ENCODE data around the gene LY6G6F.

Gene LY6G6F

GRCh38 chr6:31725502-31726350, 19.1 kb downstream of the LY6G6F start:
- no peak for DNase-seq

- DNase-seq, result no peak
Observed at GRCh38 chr6:31727034-31727716, 20.5 kb downstream of the LY6G6F start.

- no peak for DNase-seq
Observed at GRCh38 chr6:31727717-31728671, 21.3 kb downstream of the LY6G6F start.

GRCh38 chr6:31728767-31729514, 22.3 kb downstream of the LY6G6F start, which contains the start of gene DDAH2:
DDAH2 (minus strand) TSS chr6:31729299; CDS start chr6:31729161, 138 bp downstream.
- no peak for DNase-seq

- peak; percentile 86 for DNase-seq
Observed at GRCh38 chr6:31729515-31729978, 22.9 kb downstream of the LY6G6F start.

- DNase-seq, result peak; percentile 78
Observed at GRCh38 chr6:31729979-31730630, 23.4 kb downstream of the LY6G6F start.

- DNase-seq, result no peak
Observed at GRCh38 chr6:31730631-31731086, 24.0 kb downstream of the LY6G6F start.

GRCh38 chr6:31732029-31732428, 25.4 kb downstream of the LY6G6F start:
- DNase-seq, result no peak

GRCh38 chr6:31733734-31734133, 27.1 kb downstream of the LY6G6F start:
- DNase-seq, result no peak

GRCh38 chr6:31734247-31734820, 27.7 kb downstream of the LY6G6F start:
- no peak for DNase-seq

GRCh38 chr6:31734821-31735406, 28.2 kb downstream of the LY6G6F start:
- DNase-seq, result peak; percentile 62

- DNase-seq, result peak; percentile 82
Observed at GRCh38 chr6:31736021-31736767, 29.5 kb downstream of the LY6G6F start, which contains the start of gene CLIC1. CLIC1 (minus strand) TSS chr6:31736530; CDS start chr6:31736300, 230 bp downstream.

- no peak for DNase-seq
Observed at GRCh38 chr6:31736768-31737314, 30.2 kb downstream of the LY6G6F start.

GRCh38 chr6:31737315-31737990, 30.8 kb downstream of the LY6G6F start:
- DNase-seq, result no peak

GRCh38 chr6:31737991-31738979, 31.6 kb downstream of the LY6G6F start:
- peak; percentile 55 for DNase-seq

GRCh38 chr6:31739639-31740396, 33.2 kb downstream of the LY6G6F start, which contains the start of gene MSH5:
MSH5 (plus strand) TSS chr6:31740005; CDS start chr6:31740467, 462 bp downstream.
- DNase-seq, result peak; percentile 92

Data from activated T-cell treated with anti-CD3 and anti-CD28 coated beads, Interleukin-2, amount 50 U/mL, for 1 hour (primary cell).